ENCODE measurements around the gene STYK1.
"Not testable (repeated sequence)": the region's sequence is repeated elsewhere in the genome, so short reads cannot be mapped to it uniquely, and the experiment has no call there.

The STYK1 gene

GRCh38 chr12:10688042-10688441, 14.2 kb upstream of the STYK1 start:
- FAIRE-seq = no peak

GRCh38 chr12:10672231-10672868, 1.5 kb downstream of the STYK1 start:
- no peak for FAIRE-seq

GRCh38 chr12:10669533-10669932, 4.3 kb downstream of the STYK1 start:
- no peak for FAIRE-seq

GRCh38 chr12:10668526-10668925, 5.3 kb downstream of the STYK1 start:
- no peak for FAIRE-seq

GRCh38 chr12:10667581-10667980, 6.3 kb downstream of the STYK1 start:
- no peak for FAIRE-seq

GRCh38 chr12:10664499-10664898, 9.4 kb downstream of the STYK1 start:
- FAIRE-seq = no peak

- no peak for FAIRE-seq
These were observed 10.0 kb downstream of the STYK1 start for GRCh38 chr12:10663869-10664268.

GRCh38 chr12:10661338-10661737, 12.5 kb downstream of the STYK1 start:
- no peak for FAIRE-seq

GRCh38 chr12:10654003-10654402, 19.8 kb downstream of the STYK1 start:
- FAIRE-seq = no peak

GRCh38 chr12:10652192-10652591, 21.7 kb downstream of the STYK1 start:
- FAIRE-seq = no peak

- not testable (repeated sequence) for FAIRE-seq
These were observed 27.3 kb downstream of the STYK1 start for GRCh38 chr12:10646576-10646975.

- no peak for FAIRE-seq
These were observed 27.9 kb downstream of the STYK1 start for GRCh38 chr12:10645910-10646309.

- no peak for FAIRE-seq
These were observed 31.9 kb downstream of the STYK1 start for GRCh38 chr12:10641735-10642500.

- no peak for FAIRE-seq
These were observed 35.1 kb downstream of the STYK1 start for GRCh38 chr12:10638728-10639127.

GRCh38 chr12:10636611-10637010, 37.2 kb downstream of the STYK1 start:
- FAIRE-seq = no peak

- FAIRE-seq = no peak
These were observed 37.7 kb downstream of the STYK1 start for GRCh38 chr12:10636124-10636523.

GRCh38 chr12:10635306-10635705, 38.5 kb downstream of the STYK1 start:
- FAIRE-seq = no peak

GRCh38 chr12:10634427-10634826, 39.4 kb downstream of the STYK1 start:
- no peak for FAIRE-seq

GRCh38 chr12:10633541-10633940, 40.3 kb downstream of the STYK1 start:
- FAIRE-seq = no peak

GRCh38 chr12:10632226-10632625, 41.6 kb downstream of the STYK1 start:
- FAIRE-seq = no peak

GRCh38 chr12:10624605-10625004, 49.2 kb downstream of the STYK1 start:
- no peak for FAIRE-seq

- FAIRE-seq = no peak
These were observed 50.7 kb downstream of the STYK1 start for GRCh38 chr12:10623131-10623530.

- FAIRE-seq = no peak
These were observed 52.6 kb downstream of the STYK1 start for GRCh38 chr12:10621278-10621677.

GRCh38 chr12:10620078-10620779, 53.6 kb downstream of the STYK1 start:
- no peak for FAIRE-seq
